HG03354 (cell line): ENCODE results near the gene ZNF587.
"Not testable (repeated sequence)": the region's sequence is repeated elsewhere in the genome, so short reads cannot be mapped to it uniquely, and the experiment has no call there.

ENCODE experiments used
- ATAC-seq: cut with Tn5 transposase; IDR thresholded peaks from one replicate; pipeline ENCODE4 v1.9.1; 2021; ENCODE audit warnings: mild to moderate bottlenecking; ENCODE audit not compliant: unreplicated experiment, poor library complexity, severe bottlenecking

ZNF587 gene

GRCh38 chr19:57849666-57850473 lies at the start of gene ZNF587:
ZNF587 (plus strand) TSS chr19:57849859; CDS start chr19:57850039, 180 bp downstream.
- ATAC-seq = peak; percentile 99

GRCh38 chr19:57800696-57801095 lies 49.0 kb upstream of the ZNF587 start:
- no peak for ATAC-seq

- no peak for ATAC-seq
Observed at GRCh38 chr19:57802269-57802668, 47.4 kb upstream of the ZNF587 start.

GRCh38 chr19:57803265-57803593 lies 46.4 kb upstream of the ZNF587 start:
- no peak for ATAC-seq

GRCh38 chr19:57803594-57804325 lies 45.9 kb upstream of the ZNF587 start:
- no peak for ATAC-seq

GRCh38 chr19:57807541-57807940 lies 42.1 kb upstream of the ZNF587 start:
- no peak for ATAC-seq

- not testable (repeated sequence) for ATAC-seq
Observed at GRCh38 chr19:57810410-57811295, 39.0 kb upstream of the ZNF587 start.

GRCh38 chr19:57812226-57812625 lies 37.4 kb upstream of the ZNF587 start:
- ATAC-seq = peak; percentile 28

- ATAC-seq = not testable (repeated sequence)
Observed at GRCh38 chr19:57812975-57813820, 36.5 kb upstream of the ZNF587 start.

- ATAC-seq = no peak
Observed at GRCh38 chr19:57813919-57814504, 35.6 kb upstream of the ZNF587 start.

GRCh38 chr19:57814505-57815246 lies 35.0 kb upstream of the ZNF587 start, which contains the start of gene ZNF552:
ZNF552 (minus strand) TSS chr19:57814913; CDS start chr19:57814743, 170 bp downstream.
- peak; percentile 79 for ATAC-seq

- no peak for ATAC-seq
Observed at GRCh38 chr19:57815247-57816075, 34.2 kb upstream of the ZNF587 start.

GRCh38 chr19:57816652-57817051 lies 33.0 kb upstream of the ZNF587 start:
- no peak for ATAC-seq

GRCh38 chr19:57817976-57818375 lies 31.7 kb upstream of the ZNF587 start:
- no peak for ATAC-seq

- ATAC-seq = no peak
Observed at GRCh38 chr19:57818378-57818777, 31.3 kb upstream of the ZNF587 start.

GRCh38 chr19:57819475-57820148 lies 30.0 kb upstream of the ZNF587 start:
- ATAC-seq = peak; percentile 90

- ATAC-seq = no peak
Observed at GRCh38 chr19:57820599-57820998, 29.1 kb upstream of the ZNF587 start.
